HCT116 (cell line): ENCODE data around the gene CRTC1.

Experiments used
- POLR2A ChIP-seq: IDR thresholded peaks from 2 replicates; pipeline ENCODE4 v1.7.0; 2011; ENCODE audit warnings: borderline replicate concordance; ENCODE audit not compliant: insufficient read depth, insufficient read length; ENCODE audit errors: extremely low read depth
- TF ChIP-seq, protein P1 (sequence below), 3 experiments: fragments of 200-600 bp in 1 of 3; sonication (generic) in 1 of 3; IDR thresholded peaks in 2 of 3; conservative IDR thresholded peaks in 1 of 3; 2 replicates each; pipeline ENCODE4 v1.5.1; 2012 to 2017; ENCODE audit warnings: low read depth in 2 of 3, low read length in 2 of 3, antibody characterized with exemption in 1 of 3, borderline replicate concordance in 1 of 3, control low read depth in 1 of 3, mild to moderate bottlenecking in 1 of 3, mixed read lengths in 1 of 3, mixed run types in 1 of 3, moderate library complexity in 1 of 3; ENCODE audit not compliant: insufficient read depth in 1 of 3

DNA sequence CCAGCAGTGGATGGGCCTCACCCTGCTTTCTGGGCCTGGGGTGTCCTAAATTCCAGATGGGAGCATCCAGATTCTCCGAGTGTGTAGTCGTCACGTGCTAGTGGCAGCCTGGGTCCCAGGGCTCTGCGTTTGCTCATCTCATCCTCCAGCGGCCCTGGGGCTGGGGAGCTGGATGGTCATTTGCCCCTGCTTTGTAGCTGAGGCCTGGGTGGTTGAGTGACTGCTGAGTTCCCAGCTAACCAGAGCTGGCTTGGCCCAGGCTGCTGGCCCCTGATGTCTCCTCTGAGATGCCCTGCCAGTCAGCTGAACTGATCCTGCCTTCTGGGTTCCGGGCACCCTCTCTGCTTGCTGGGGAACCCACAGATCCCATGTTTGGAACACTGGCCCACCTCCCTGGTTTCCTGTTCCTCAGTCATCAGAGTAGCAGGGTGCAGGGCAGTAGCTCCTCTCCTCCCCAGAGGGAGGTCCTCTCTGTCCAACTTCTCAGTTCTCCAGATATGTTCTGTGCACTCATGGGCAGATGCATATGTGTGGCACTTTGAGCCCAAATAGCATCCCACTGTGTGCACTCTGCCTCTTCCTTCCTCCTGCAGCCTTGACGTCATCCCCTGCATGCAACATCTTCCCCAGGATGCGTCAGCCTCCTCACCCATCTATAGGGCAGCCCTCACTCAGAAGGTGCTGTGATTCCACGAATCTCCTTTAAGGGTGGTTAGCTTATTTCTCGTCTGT, 22.4 kb upstream of the CRTC1 start:
- TF ChIP-seq, protein P1, sequence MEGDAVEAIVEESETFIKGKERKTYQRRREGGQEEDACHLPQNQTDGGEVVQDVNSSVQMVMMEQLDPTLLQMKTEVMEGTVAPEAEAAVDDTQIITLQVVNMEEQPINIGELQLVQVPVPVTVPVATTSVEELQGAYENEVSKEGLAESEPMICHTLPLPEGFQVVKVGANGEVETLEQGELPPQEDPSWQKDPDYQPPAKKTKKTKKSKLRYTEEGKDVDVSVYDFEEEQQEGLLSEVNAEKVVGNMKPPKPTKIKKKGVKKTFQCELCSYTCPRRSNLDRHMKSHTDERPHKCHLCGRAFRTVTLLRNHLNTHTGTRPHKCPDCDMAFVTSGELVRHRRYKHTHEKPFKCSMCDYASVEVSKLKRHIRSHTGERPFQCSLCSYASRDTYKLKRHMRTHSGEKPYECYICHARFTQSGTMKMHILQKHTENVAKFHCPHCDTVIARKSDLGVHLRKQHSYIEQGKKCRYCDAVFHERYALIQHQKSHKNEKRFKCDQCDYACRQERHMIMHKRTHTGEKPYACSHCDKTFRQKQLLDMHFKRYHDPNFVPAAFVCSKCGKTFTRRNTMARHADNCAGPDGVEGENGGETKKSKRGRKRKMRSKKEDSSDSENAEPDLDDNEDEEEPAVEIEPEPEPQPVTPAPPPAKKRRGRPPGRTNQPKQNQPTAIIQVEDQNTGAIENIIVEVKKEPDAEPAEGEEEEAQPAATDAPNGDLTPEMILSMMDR (IDR thresholded peaks at IDR 0.05 in 2 of 3, conservative IDR thresholded peaks at IDR 0.05 in 1 of 3; ENCODE audit: borderline replicate concordance in 1 of 3, insufficient read depth in 1 of 3, low read depth in 2 of 3, low read length in 2 of 3), result no peak
- no peak for TF ChIP-seq POLR2A
